Stomach (tissue), 4 donors: ENCODE measurements around the gene BUB1.

Source experiments
- POLR2A ChIP-seq, 4 donors: fragments of 450-650 bp; IDR thresholded peaks; one replicate each; pipeline ENCODE4 v1.6.1; 2016; ENCODE audit warnings: antibody characterized with exemption in 4 of 4, control low read depth in 2 of 4, mild to moderate bottlenecking in 1 of 4, moderate library complexity in 1 of 4
- POLR2AphosphoS5 ChIP-seq, 3 donors: sonication (generic); formaldehyde crosslinking; IDR thresholded peaks; one replicate each; pipeline ENCODE4 v1.6.1; 2016; ENCODE audit warnings: antibody characterized with exemption in 3 of 3
- TF ChIP-seq, protein P1 (sequence below), 7 experiments: fragments of 450-650 bp in 4 of 7; fragments of 200-600 bp in 3 of 7; sonication (generic) in 3 of 7; IDR thresholded peaks; one replicate each; pipeline ENCODE4 v1.5.1; 2016 to 2019; ENCODE audit warnings: antibody characterized with exemption in 7 of 7, control low read depth in 2 of 7, mild to moderate bottlenecking in 1 of 7

DNA sequence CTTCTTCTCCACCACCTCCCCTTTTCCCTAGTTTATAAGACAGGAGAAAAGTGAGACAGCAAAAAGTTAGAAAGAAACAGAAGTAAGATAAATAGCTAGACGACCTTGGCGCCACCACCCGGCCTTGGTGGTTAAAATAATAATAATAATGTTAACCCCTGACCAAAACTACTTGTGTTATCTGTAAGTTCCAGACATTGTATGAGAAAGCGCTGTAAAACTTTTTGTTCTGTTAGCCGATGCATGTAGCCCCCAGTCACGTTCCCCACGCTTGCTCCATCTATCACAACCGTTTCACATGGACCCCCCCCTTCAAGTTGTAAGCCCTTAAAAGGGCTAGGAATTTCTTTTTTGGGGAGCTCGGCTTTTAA is 1.5 kb upstream of the BUB1 start:
- TF ChIP-seq, protein P1, sequence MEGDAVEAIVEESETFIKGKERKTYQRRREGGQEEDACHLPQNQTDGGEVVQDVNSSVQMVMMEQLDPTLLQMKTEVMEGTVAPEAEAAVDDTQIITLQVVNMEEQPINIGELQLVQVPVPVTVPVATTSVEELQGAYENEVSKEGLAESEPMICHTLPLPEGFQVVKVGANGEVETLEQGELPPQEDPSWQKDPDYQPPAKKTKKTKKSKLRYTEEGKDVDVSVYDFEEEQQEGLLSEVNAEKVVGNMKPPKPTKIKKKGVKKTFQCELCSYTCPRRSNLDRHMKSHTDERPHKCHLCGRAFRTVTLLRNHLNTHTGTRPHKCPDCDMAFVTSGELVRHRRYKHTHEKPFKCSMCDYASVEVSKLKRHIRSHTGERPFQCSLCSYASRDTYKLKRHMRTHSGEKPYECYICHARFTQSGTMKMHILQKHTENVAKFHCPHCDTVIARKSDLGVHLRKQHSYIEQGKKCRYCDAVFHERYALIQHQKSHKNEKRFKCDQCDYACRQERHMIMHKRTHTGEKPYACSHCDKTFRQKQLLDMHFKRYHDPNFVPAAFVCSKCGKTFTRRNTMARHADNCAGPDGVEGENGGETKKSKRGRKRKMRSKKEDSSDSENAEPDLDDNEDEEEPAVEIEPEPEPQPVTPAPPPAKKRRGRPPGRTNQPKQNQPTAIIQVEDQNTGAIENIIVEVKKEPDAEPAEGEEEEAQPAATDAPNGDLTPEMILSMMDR (IDR thresholded peaks at IDR 0.05): no peak
- TF ChIP-seq POLR2AphosphoS5 (IDR thresholded peaks at IDR 0.05) (no peak), POLR2A (IDR thresholded peaks at IDR 0.05) (no peak)
